Mucosa of stomach (tissue), 1 donor: ENCODE results near the gene NT5DC2.

Source experiments
- H3K27me3 ChIP-seq: one replicate; pipeline ENCODE4 v1.7.0; 2013; ENCODE audit warnings: mild to moderate bottlenecking, low read length; ENCODE audit not compliant: control insufficient read depth, insufficient read depth
- H3K36me3 ChIP-seq: one replicate; pipeline ENCODE4 v1.7.0; 2013; ENCODE audit warnings: low read length; ENCODE audit not compliant: control insufficient read depth, insufficient read depth
- H3K4me1 ChIP-seq: one replicate; pipeline ENCODE4 v1.7.0; 2013; ENCODE audit warnings: mild to moderate bottlenecking, low read length; ENCODE audit not compliant: control insufficient read depth, insufficient read depth
- H3K4me3 ChIP-seq: one replicate; pipeline ENCODE4 v1.7.0; 2013; ENCODE audit warnings: low read length
- H3K9ac ChIP-seq: one replicate; pipeline ENCODE4 v1.7.0; 2013; ENCODE audit warnings: mild to moderate bottlenecking, low read length, moderate library complexity
- H3K9me3 ChIP-seq: one replicate; pipeline ENCODE4 v1.7.0; 2013; ENCODE audit warnings: mild to moderate bottlenecking, low read length, moderate library complexity; ENCODE audit not compliant: control insufficient read depth
- donor health status: Pancreatic carcinoma.

NT5DC2 gene

GRCh38 chr3:52509753-52510328 is 23.8 kb downstream of the NT5DC2 start:
- no peaks in the 10 kb centered on the region for H3K9me3 ChIP-seq
- no peak overlapping the region for H3K9ac ChIP-seq
- no peak overlapping the region for H3K4me3 ChIP-seq
- no peaks in the 10 kb centered on the region for H3K27me3 ChIP-seq
- no peaks in the 10 kb centered on the region for H3K36me3 ChIP-seq
- no peaks in the 10 kb centered on the region for H3K4me1 ChIP-seq

GRCh38 chr3:52507359-52507758 is 26.3 kb downstream of the NT5DC2 start:
- H3K9me3 ChIP-seq, result no peaks in the 10 kb centered on the region
- no peaks in the 10 kb centered on the region for H3K4me1 ChIP-seq
- no peaks in the 10 kb centered on the region for H3K27me3 ChIP-seq
- H3K36me3 ChIP-seq, result no peaks in the 10 kb centered on the region
- no peak overlapping the region for H3K4me3 ChIP-seq
- H3K9ac ChIP-seq, result no peak overlapping the region

- no peak overlapping the region for H3K4me3 ChIP-seq
- H3K4me1 ChIP-seq, result no peaks in the 10 kb centered on the region
- no peaks in the 10 kb centered on the region for H3K36me3 ChIP-seq
- no peak overlapping the region for H3K9ac ChIP-seq
- H3K27me3 ChIP-seq, result no peaks in the 10 kb centered on the region
- H3K9me3 ChIP-seq, result no peaks in the 10 kb centered on the region
These were observed 27.2 kb downstream of the NT5DC2 start for GRCh38 chr3:52506266-52506966.

GRCh38 chr3:52504977-52505376 is 28.7 kb downstream of the NT5DC2 start:
- Histone ChIP-seq H3K9ac (no peak overlapping the region), H3K27me3 (no peaks in the 10 kb centered on the region), H3K4me1 (no peaks in the 10 kb centered on the region), H3K36me3 (no peaks in the 10 kb centered on the region), H3K9me3 (no peaks in the 10 kb centered on the region), H3K4me3 (no peak overlapping the region)

- Histone ChIP-seq H3K27me3 (no peaks in the 10 kb centered on the region), H3K9me3 (no peaks in the 10 kb centered on the region), H3K4me3 (no peak overlapping the region), H3K4me1 (no peaks in the 10 kb centered on the region), H3K36me3 (no peaks in the 10 kb centered on the region), H3K9ac (no peak overlapping the region)
These were observed 29.8 kb downstream of the NT5DC2 start for GRCh38 chr3:52503788-52504424.

- Histone ChIP-seq H3K9me3 (no peaks in the 10 kb centered on the region), H3K36me3 (no peaks in the 10 kb centered on the region), H3K9ac (no peak overlapping the region), H3K4me3 (no peak overlapping the region), H3K27me3 (no peaks in the 10 kb centered on the region), H3K4me1 (no peaks in the 10 kb centered on the region)
These were observed 30.8 kb downstream of the NT5DC2 start for GRCh38 chr3:52502808-52503350.

GRCh38 chr3:52502001-52502400 is 31.7 kb downstream of the NT5DC2 start:
- no peaks in the 10 kb centered on the region for H3K27me3 ChIP-seq
- H3K9ac ChIP-seq, result no peak overlapping the region
- H3K4me3 ChIP-seq, result no peak overlapping the region
- no peaks in the 10 kb centered on the region for H3K36me3 ChIP-seq
- H3K9me3 ChIP-seq, result no peaks in the 10 kb centered on the region
- H3K4me1 ChIP-seq, result no peaks in the 10 kb centered on the region

- H3K9me3 ChIP-seq, result no peaks in the 10 kb centered on the region
- no peaks in the 10 kb centered on the region for H3K36me3 ChIP-seq
- H3K4me1 ChIP-seq, result no peaks in the 10 kb centered on the region
- H3K4me3 ChIP-seq, result no peak overlapping the region
- no peak overlapping the region for H3K9ac ChIP-seq
- H3K27me3 ChIP-seq, result no peaks in the 10 kb centered on the region
These were observed 32.6 kb downstream of the NT5DC2 start for GRCh38 chr3:52501046-52501445.

GRCh38 chr3:52498137-52499054 is 35.3 kb downstream of the NT5DC2 start:
- no peaks in the 10 kb centered on the region for H3K4me1 ChIP-seq
- no peaks in the 10 kb centered on the region for H3K27me3 ChIP-seq
- no peak overlapping the region for H3K4me3 ChIP-seq
- H3K9me3 ChIP-seq, result no peaks in the 10 kb centered on the region
- no peaks in the 10 kb centered on the region for H3K36me3 ChIP-seq
- no peak overlapping the region for H3K9ac ChIP-seq

GRCh38 chr3:52495777-52496602 is 37.7 kb downstream of the NT5DC2 start:
- H3K9me3 ChIP-seq, result no peaks in the 10 kb centered on the region
- no peaks in the 10 kb centered on the region for H3K4me1 ChIP-seq
- no peaks in the 10 kb centered on the region for H3K27me3 ChIP-seq
- H3K9ac ChIP-seq, result peak overlapping the region; percentile 39
- H3K36me3 ChIP-seq, result peaks cover 8% of the 10 kb centered on the region
- no peak overlapping the region for H3K4me3 ChIP-seq

GRCh38 chr3:52494886-52495495 is 38.7 kb downstream of the NT5DC2 start, which contains the start of gene STAB1:
Gene STAB1, plus strand, starts transcription at chr3:52495338. Its CDS starts 76 bp downstream, at chr3:52495414.
- H3K27me3 ChIP-seq, result no peaks in the 10 kb centered on the region
- H3K4me3 ChIP-seq, result no peak within 1 kb of the TSS
- no peaks in the 10 kb centered on the region for H3K9me3 ChIP-seq
- no peaks in the 10 kb centered on the region for H3K4me1 ChIP-seq
- peaks cover 14% of the 10 kb centered on the region for H3K36me3 ChIP-seq
- H3K9ac ChIP-seq, result peak within 1 kb of the TSS; percentile 39
